Pancreas (tissue), 10 donors: ENCODE measurements around the gene SDC3. TPM values are rescaled to one million over a fixed set of nuclear protein-coding genes. Genes with fewer than 3 reads are reported as not detected.

Experiments
- ATAC-seq, 4 donors: fragments of 200-7000 bp; cut with Tn5 transposase; one replicate each; pipeline versions ENCODE4 v1.8.0 to v1.9.1; 2020; ENCODE audit warnings: mild to moderate bottlenecking in 4 of 4, moderate library complexity in 4 of 4
- DNase-seq, 6 donors: peaks; one replicate each; pipeline ENCODE4 v3.0.0-alpha.2; 2020
- FAIRE-seq: peaks from 2 replicates; lab custom pipeline; 2012; peaks lifted over from hg19 to GRCh38; lab: Jason Lieb, UNC
- H3K27ac ChIP-seq, 4 donors: fragments of 200-600 bp; sonication (generic); 1 replicate in 3 of 4; 2 replicates in 1 of 4; pipeline versions ENCODE4 v1.5.0 to v1.8.0; 2020
- H3K27me3 ChIP-seq, 4 donors: fragments of 200-600 bp; one replicate each; pipeline ENCODE4 v1.8.0; 2021
- H3K36me3 ChIP-seq, 3 donors: fragments of 200-600 bp; sonication (generic) in 1 of 3; one replicate each; pipeline versions ENCODE4 v1.5.0 to v1.8.0; 2020 to 2021
- H3K4me1 ChIP-seq, 3 donors: fragments of 200-600 bp; one replicate each; pipeline ENCODE4 v1.8.0; 2021
- H3K4me3 ChIP-seq, 4 donors: fragments of 200-600 bp; sonication (generic) in 2 of 4; one replicate each; pipeline versions ENCODE4 v1.5.0 to v1.8.0; 2020 to 2021
- H3K9me3 ChIP-seq, 4 donors: fragments of 200-600 bp; one replicate each; pipeline ENCODE4 v1.8.0; 2021
- CTCF ChIP-seq, 4 donors: fragments of 200-600 bp; sonication (generic) in 3 of 4; IDR thresholded peaks; one replicate each; pipeline versions ENCODE4 v1.5.0 to v1.8.0; 2021; ENCODE audit warnings: antibody characterized with exemption in 4 of 4
- WGBS, 2 donors: extraction: QIAGEN DNeasy Blood & Tissue Kit; methylation state at CpG; one replicate each; pipeline ENCODE4 v1.1.7; 2013; 5-methylcytosine and 5-hydroxymethylcytosine counted together
- intact Hi-C, 3 donors: fragments of 100-400 bp; cut with DNase I; formaldehyde crosslinking; loops; one replicate each; pipeline versions ENCODE4 v1.11.1 to v1.14.2; 2022
- polyA plus RNA-seq, 2 donors: library from polyadenylated mRNA; stranded (reverse); fragments of 200-250 nt; gene quantifications; one replicate each; pipeline ENCODE4 v1.2.3, GENCODE V29; 2013
- total RNA-seq, 6 donors: library from RNA; stranded (reverse); fragmentation: NEBNext Ultra II Directional in 4 of 6; extraction: Animal tissue kit (Norgen Biotek cat#: 25700) in 4 of 6; gene quantifications; one replicate each; pipeline versions ENCODE4 v1.2.1 to v1.2.4, GENCODE V29; 2021 to 2023
- donor health status: healthy with polysubstance abuse.
- donor health status: DM: no; HTN: no; CAD: no; lungs with moderate emphysema.
- donor health status: DM: no; HTN: no; CAD: no.
- donor health status: control.
- donor health status: control.
- donor health status: Bipolar disorder and iron deficiency.
- donor health status: DM: yes; HTN: yes; CAD: no.
- donor health status: DM: no; HTN: no; CAD: no.
- donor health status: DM: no; HTN: no; CAD: no.
- donor health status: DM: yes; HTN: yes; CAD: no.

SDC3 gene
- total and polyA plus RNA-seq, 8 donors: 4.2 to 18.9 (median 7.6) TPM

- no peaks in the 10 kb centered on the region for H3K36me3 ChIP-seq
- TF ChIP-seq CTCF (IDR thresholded peaks at IDR 0.05): no peak
- peak overlapping the region in 3 of 4 donors; percentile 53 to 57 (median 57) for H3K27ac ChIP-seq
- H3K9me3 ChIP-seq: no peaks in the 10 kb centered on the region
- intact Hi-C loops: no loop called here
- H3K4me3 ChIP-seq: no peak overlapping the region
- H3K4me1 ChIP-seq: peaks cover 0 to 7% (median 0%) of the 10 kb centered on the region in 3 donors
- H3K27me3 ChIP-seq: no peaks in the 10 kb centered on the region
- FAIRE-seq: no peak
- peak; percentile 32 to 70 (median 46) for ATAC-seq
- peak in 3 of 6 donors; percentile 29 to 47 (median 36) for DNase-seq
- 43 to 44% methylated on average over 10 to 11 of the region's 11 CpGs for WGBS, 2 donors
Measured at GRCh38 chr1:30901798-30902581, 6.6 kb downstream of the SDC3 start.

- Histone ChIP-seq H3K27ac (no peak overlapping the region), H3K4me3 (no peak overlapping the region), H3K27me3 (no peaks in the 10 kb centered on the region), H3K9me3 (no peaks in the 10 kb centered on the region), H3K4me1 (peaks cover 0 to 7% (median 0%) of the 10 kb centered on the region in 3 donors), H3K36me3 (no peaks in the 10 kb centered on the region)
- WGBS, 2 donors: 84 to 86% methylated on average over 3 of the region's 3 CpGs
- TF ChIP-seq CTCF (IDR thresholded peaks at IDR 0.05): no peak
- FAIRE-seq (no peak), ATAC-seq (no peak), DNase-seq (no peak)
- intact Hi-C loops: no loop called here
Measured at GRCh38 chr1:30900931-30901560, 7.5 kb downstream of the SDC3 start.

DNA sequence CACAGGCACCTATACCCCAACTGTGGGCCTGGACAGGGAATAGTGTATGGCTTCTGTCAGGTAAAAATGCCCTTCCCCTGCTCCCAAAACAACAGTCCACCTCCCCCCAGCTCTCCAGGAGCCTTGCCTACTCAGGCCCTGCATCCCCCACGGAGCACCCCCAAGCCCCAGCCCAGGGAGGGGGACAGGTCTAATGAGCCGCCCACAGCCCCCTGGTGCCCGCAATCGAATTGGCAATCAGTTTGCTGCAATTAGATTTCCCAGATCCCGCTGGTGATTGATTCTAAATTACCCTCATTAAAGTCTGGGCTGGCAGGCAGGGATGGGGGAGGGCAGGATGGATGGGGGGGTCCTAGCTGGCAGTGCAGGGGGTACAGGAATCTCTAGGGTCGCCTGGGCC, 8.1 kb downstream of the SDC3 start:
- intact Hi-C loops: no loop called here
- Histone ChIP-seq H3K27me3 (no peaks in the 10 kb centered on the region), H3K36me3 (no peaks in the 10 kb centered on the region), H3K4me3 (no peak overlapping the region), H3K27ac (no peak overlapping the region), H3K9me3 (no peaks in the 10 kb centered on the region), H3K4me1 (peaks cover 0 to 7% (median 0%) of the 10 kb centered on the region in 3 donors)
- WGBS, 2 donors: 71 to 79% methylated on average over 6 of the region's 6 CpGs
- no peak for TF ChIP-seq CTCF (IDR thresholded peaks at IDR 0.05)
- no peak for FAIRE-seq
- ATAC-seq: no peak
- no peak for DNase-seq

- Histone ChIP-seq H3K4me1 (peaks cover 0 to 7% (median 0%) of the 10 kb centered on the region in 3 donors), H3K9me3 (no peaks in the 10 kb centered on the region), H3K27ac (no peak overlapping the region), H3K4me3 (no peak overlapping the region), H3K36me3 (no peaks in the 10 kb centered on the region), H3K27me3 (no peaks in the 10 kb centered on the region)
- DNase-seq: no peak
- FAIRE-seq: no peak
- 77 to 83% methylated on average over 13 of the region's 13 CpGs for WGBS, 2 donors
- no peak for ATAC-seq
- intact Hi-C loops: no loop called here
- no peak for TF ChIP-seq CTCF (IDR thresholded peaks at IDR 0.05)
Measured at GRCh38 chr1:30899577-30900389, 8.8 kb downstream of the SDC3 start.
